Activated CD4-positive, alpha-beta T cell treated with anti-CD3 and anti-CD28 coated beads, Interleukin-2, Interleukin-6, amounts not matched to agents 100 ng/mL and 50 ng/mL, durations not matched to agents 16 hours and 8 hours (primary cell): ENCODE measurements around the gene LRPPRC.
A peak's percentile ranks its signal among the peaks of the same experiment; 100 is the strongest.

Experiments
- DNase-seq: peaks from one replicate; pipeline ENCODE4 v3.0.0-alpha.2; 2020

LRPPRC gene

GRCh38 chr2:43905871-43906270 lies 89.9 kb downstream of the LRPPRC start:
- no peak for DNase-seq

- DNase-seq, result peak; percentile 38
Measured at GRCh38 chr2:43905371-43905803, 90.4 kb downstream of the LRPPRC start.

- no peak for DNase-seq
Measured at GRCh38 chr2:43899589-43899988, 96.2 kb downstream of the LRPPRC start.

GRCh38 chr2:43898838-43899346 lies 96.9 kb downstream of the LRPPRC start:
- no peak for DNase-seq

GRCh38 chr2:43898134-43898837 lies 97.5 kb downstream of the LRPPRC start:
- DNase-seq, result no peak

GRCh38 chr2:43897492-43897891 lies 98.3 kb downstream of the LRPPRC start:
- DNase-seq, result no peak

- DNase-seq, result no peak
Measured at GRCh38 chr2:43896906-43897305, 98.9 kb downstream of the LRPPRC start.

- no peak for DNase-seq
Measured at GRCh38 chr2:43894743-43895142, 101.0 kb downstream of the LRPPRC start.

GRCh38 chr2:43890855-43891254 lies 104.9 kb downstream of the LRPPRC start:
- DNase-seq, result no peak

- no peak for DNase-seq
Measured at GRCh38 chr2:43889416-43889815, 106.4 kb downstream of the LRPPRC start.

- no peak for DNase-seq
Measured at GRCh38 chr2:43887176-43887575, 108.6 kb downstream of the LRPPRC start.

GRCh38 chr2:43885132-43885632 lies 110.6 kb downstream of the LRPPRC start:
- no peak for DNase-seq

- no peak for DNase-seq
Measured at GRCh38 chr2:43884689-43885088, 111.1 kb downstream of the LRPPRC start.

GRCh38 chr2:43882312-43882711 lies 113.5 kb downstream of the LRPPRC start:
- no peak for DNase-seq

GRCh38 chr2:43880952-43881351 lies 114.8 kb downstream of the LRPPRC start:
- no peak for DNase-seq

GRCh38 chr2:43880471-43880870 lies 115.3 kb downstream of the LRPPRC start:
- DNase-seq, result no peak

GRCh38 chr2:43879261-43879660 lies 116.5 kb downstream of the LRPPRC start:
- no peak for DNase-seq

- DNase-seq, result peak; percentile 78
Measured at GRCh38 chr2:43877782-43878464, 117.9 kb downstream of the LRPPRC start.

- DNase-seq, result no peak
Measured at GRCh38 chr2:43874776-43875451, 120.9 kb downstream of the LRPPRC start.

- DNase-seq, result no peak
Measured at GRCh38 chr2:43872151-43872550, 123.6 kb downstream of the LRPPRC start.

- no peak for DNase-seq
Measured at GRCh38 chr2:43855292-43855691, 140.5 kb downstream of the LRPPRC start.

- no peak for DNase-seq
Measured at GRCh38 chr2:43854671-43855070, 141.1 kb downstream of the LRPPRC start.
